VCaP (cell line): ENCODE data around the gene GBE1.
"Not testable (repeated sequence)": the region's sequence is repeated elsewhere in the genome, so short reads cannot be mapped to it uniquely, and the experiment has no call there.

Experiments
- H3K27ac ChIP-seq: fragments of 450-650 bp; 2 replicates; pipeline ENCODE4 v1.5.1; 2017
- CTCF ChIP-seq: fragments of 450-650 bp; conservative IDR thresholded peaks from 2 replicates; pipeline ENCODE4 v1.5.1; 2017; ENCODE audit warnings: mild to moderate bottlenecking, moderate library complexity

Gene GBE1

GRCh38 chr3:81752604-81753003 is 8.8 kb downstream of the GBE1 start:
- peak overlapping the region; percentile 62 for H3K27ac ChIP-seq
- TF ChIP-seq CTCF = no peak

- H3K27ac ChIP-seq = no peak overlapping the region
- no peak for TF ChIP-seq CTCF
These were observed 12.2 kb downstream of the GBE1 start for GRCh38 chr3:81749265-81749664.

GRCh38 chr3:81747280-81747679 is 14.2 kb downstream of the GBE1 start:
- H3K27ac ChIP-seq = not testable (repeated sequence)

- no peak for TF ChIP-seq CTCF
- H3K27ac ChIP-seq = no peak overlapping the region
These were observed 17.1 kb downstream of the GBE1 start for GRCh38 chr3:81744366-81744765.

GRCh38 chr3:81743096-81744025 is 18.1 kb downstream of the GBE1 start:
- H3K27ac ChIP-seq = no peak overlapping the region
- TF ChIP-seq CTCF = no peak

GRCh38 chr3:81742581-81742980 is 18.9 kb downstream of the GBE1 start:
- TF ChIP-seq CTCF = no peak
- H3K27ac ChIP-seq = no peak overlapping the region

- no peak for TF ChIP-seq CTCF
- no peak overlapping the region for H3K27ac ChIP-seq
These were observed 20.2 kb downstream of the GBE1 start for GRCh38 chr3:81741216-81741615.

GRCh38 chr3:81740731-81741130 is 20.7 kb downstream of the GBE1 start:
- no peak for TF ChIP-seq CTCF
- no peak overlapping the region for H3K27ac ChIP-seq
